Uterus (tissue), 4 donors: ENCODE measurements around the gene DCUN1D2. TPM values are rescaled to one million over a fixed set of nuclear protein-coding genes. Genes with fewer than 3 reads are reported as not detected.

Source experiments
- DNase-seq, 2 donors: peaks; one replicate each; pipeline ENCODE4 v3.0.0-alpha.2; 2019 to 2020
- H3K27ac ChIP-seq, 2 donors: fragments of 200-600 bp; sonication (generic); 1 replicate in 1 of 2; 2 replicates in 1 of 2; pipeline ENCODE4 v1.5.1; 2016 to 2018
- H3K27me3 ChIP-seq, 2 donors: fragments of 200-600 bp; sonication (generic); one replicate each; pipeline ENCODE4 v1.5.1; 2018 to 2019; ENCODE audit warnings: control low read depth in 1 of 2
- H3K36me3 ChIP-seq, 2 donors: fragments of 200-600 bp; sonication (generic); one replicate each; pipeline ENCODE4 v1.5.1; 2019; ENCODE audit warnings: control low read depth in 1 of 2
- H3K4me1 ChIP-seq, 2 donors: fragments of 200-600 bp; sonication (generic); one replicate each; pipeline ENCODE4 v1.5.1; 2018 to 2019; ENCODE audit warnings: control low read depth in 1 of 2
- H3K4me3 ChIP-seq, 2 donors: fragments of 200-600 bp; sonication (generic); 1 replicate in 1 of 2; 2 replicates in 1 of 2; pipeline ENCODE4 v1.5.1; 2018 to 2019; ENCODE audit warnings: mild to moderate bottlenecking in 1 of 2
- H3K9me3 ChIP-seq, 2 donors: fragments of 200-600 bp; sonication (generic); one replicate each; pipeline ENCODE4 v1.5.1; 2019; ENCODE audit warnings: control low read depth in 1 of 2
- POLR2A ChIP-seq, 2 donors: fragments of 450-650 bp; IDR thresholded peaks; one replicate each; pipeline ENCODE4 v1.6.1; 2016; ENCODE audit warnings: antibody characterized with exemption in 2 of 2, mild to moderate bottlenecking in 1 of 2, moderate library complexity in 1 of 2
- intact Hi-C: fragments of 100-400 bp; cut with DNase I; formaldehyde crosslinking; loops from one replicate; pipeline ENCODE4 v1.15.1; 2023; ENCODE audit warnings: low total_unique reads
- total RNA-seq, 4 donors: library from RNA; depleted of rRNA in 3 of 4; stranded (reverse); fragments of >200 nt in 3 of 4; gene quantifications; one replicate each; pipeline versions ENCODE4 v1.1.0 to v1.2.4, GENCODE V29; 2014 to 2023
- TF ChIP-seq, protein P1 (sequence below), 4 experiments: fragments of 200-600 bp in 2 of 4; fragments of 450-650 bp in 2 of 4; sonication (generic) in 2 of 4; IDR thresholded peaks; one replicate each; pipeline ENCODE4 v1.5.1; 2016 to 2019; ENCODE audit warnings: antibody characterized with exemption in 4 of 4, mild to moderate bottlenecking in 2 of 4, moderate library complexity in 1 of 4
- donor health status: DM: yes; HTN: yes; CAD: no.

Gene DCUN1D2
- total RNA-seq, 4 donors from 2014 or later, result 7.7 to 68.2 (median 29.3) TPM

- H3K9me3 ChIP-seq, result no peaks in the 10 kb centered on the region
- no peaks in the 10 kb centered on the region for H3K27me3 ChIP-seq
- H3K27ac ChIP-seq, result no peak overlapping the region
- no peaks in the 10 kb centered on the region for H3K36me3 ChIP-seq
- no peak for DNase-seq
- H3K4me3 ChIP-seq, result no peak overlapping the region
- intact Hi-C loops, result no loop called here
- no peak for TF ChIP-seq POLR2A (IDR thresholded peaks at IDR 0.05)
- H3K4me1 ChIP-seq, result no peaks in the 10 kb centered on the region
Measured at GRCh38 chr13:113519556-113519955, 29.0 kb upstream of the DCUN1D2 start.

- intact Hi-C loops, result no loop called here
- Histone ChIP-seq H3K4me1 (no peaks in the 10 kb centered on the region), H3K27ac (no peak overlapping the region), H3K4me3 (no peak overlapping the region), H3K36me3 (no peaks in the 10 kb centered on the region), H3K27me3 (no peaks in the 10 kb centered on the region), H3K9me3 (no peaks in the 10 kb centered on the region)
- no peak for DNase-seq
- no peak for TF ChIP-seq POLR2A (IDR thresholded peaks at IDR 0.05)
- TF ChIP-seq, protein P1, sequence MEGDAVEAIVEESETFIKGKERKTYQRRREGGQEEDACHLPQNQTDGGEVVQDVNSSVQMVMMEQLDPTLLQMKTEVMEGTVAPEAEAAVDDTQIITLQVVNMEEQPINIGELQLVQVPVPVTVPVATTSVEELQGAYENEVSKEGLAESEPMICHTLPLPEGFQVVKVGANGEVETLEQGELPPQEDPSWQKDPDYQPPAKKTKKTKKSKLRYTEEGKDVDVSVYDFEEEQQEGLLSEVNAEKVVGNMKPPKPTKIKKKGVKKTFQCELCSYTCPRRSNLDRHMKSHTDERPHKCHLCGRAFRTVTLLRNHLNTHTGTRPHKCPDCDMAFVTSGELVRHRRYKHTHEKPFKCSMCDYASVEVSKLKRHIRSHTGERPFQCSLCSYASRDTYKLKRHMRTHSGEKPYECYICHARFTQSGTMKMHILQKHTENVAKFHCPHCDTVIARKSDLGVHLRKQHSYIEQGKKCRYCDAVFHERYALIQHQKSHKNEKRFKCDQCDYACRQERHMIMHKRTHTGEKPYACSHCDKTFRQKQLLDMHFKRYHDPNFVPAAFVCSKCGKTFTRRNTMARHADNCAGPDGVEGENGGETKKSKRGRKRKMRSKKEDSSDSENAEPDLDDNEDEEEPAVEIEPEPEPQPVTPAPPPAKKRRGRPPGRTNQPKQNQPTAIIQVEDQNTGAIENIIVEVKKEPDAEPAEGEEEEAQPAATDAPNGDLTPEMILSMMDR (IDR thresholded peaks at IDR 0.05), result no peak
Measured at GRCh38 chr13:113518076-113518803, 27.7 kb upstream of the DCUN1D2 start.

- no peak for DNase-seq
- Histone ChIP-seq H3K27ac (no peak overlapping the region), H3K4me1 (no peaks in the 10 kb centered on the region), H3K9me3 (no peaks in the 10 kb centered on the region), H3K4me3 (no peak overlapping the region), H3K27me3 (no peaks in the 10 kb centered on the region), H3K36me3 (no peaks in the 10 kb centered on the region)
- no peak for TF ChIP-seq POLR2A (IDR thresholded peaks at IDR 0.05)
- TF ChIP-seq, protein P1 (IDR thresholded peaks at IDR 0.05), result no peak
- intact Hi-C loops, result no loop called here
Measured at GRCh38 chr13:113514847-113515246, 24.3 kb upstream of the DCUN1D2 start.

DNA sequence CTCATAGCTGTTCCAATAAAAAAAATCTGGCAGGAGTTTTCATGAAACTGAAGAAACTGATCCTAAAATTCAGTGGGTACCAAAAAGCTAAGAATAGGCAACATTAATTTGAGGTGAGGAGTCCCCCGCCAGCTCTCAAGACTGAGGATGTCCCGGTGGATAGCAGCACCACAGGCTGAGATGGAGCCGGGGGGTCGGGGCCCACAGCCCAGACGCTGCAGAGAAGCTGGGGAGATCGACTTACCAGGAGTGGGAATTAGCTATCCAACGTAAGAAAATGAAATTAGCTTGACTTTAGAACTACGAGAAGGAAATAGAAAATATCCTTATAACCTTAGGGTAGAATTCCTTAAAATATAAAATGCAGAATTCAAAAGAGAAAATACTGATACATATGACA is 23.2 kb upstream of the DCUN1D2 start:
- Histone ChIP-seq H3K27me3 (no peaks in the 10 kb centered on the region), H3K36me3 (no peaks in the 10 kb centered on the region), H3K4me3 (no peak overlapping the region), H3K9me3 (no peaks in the 10 kb centered on the region), H3K4me1 (no peaks in the 10 kb centered on the region), H3K27ac (no peak overlapping the region)
- TF ChIP-seq, protein P1 (IDR thresholded peaks at IDR 0.05), result no peak
- no peak for TF ChIP-seq POLR2A (IDR thresholded peaks at IDR 0.05)
- DNase-seq, result no peak
- intact Hi-C loops, result no loop called here

DNA sequence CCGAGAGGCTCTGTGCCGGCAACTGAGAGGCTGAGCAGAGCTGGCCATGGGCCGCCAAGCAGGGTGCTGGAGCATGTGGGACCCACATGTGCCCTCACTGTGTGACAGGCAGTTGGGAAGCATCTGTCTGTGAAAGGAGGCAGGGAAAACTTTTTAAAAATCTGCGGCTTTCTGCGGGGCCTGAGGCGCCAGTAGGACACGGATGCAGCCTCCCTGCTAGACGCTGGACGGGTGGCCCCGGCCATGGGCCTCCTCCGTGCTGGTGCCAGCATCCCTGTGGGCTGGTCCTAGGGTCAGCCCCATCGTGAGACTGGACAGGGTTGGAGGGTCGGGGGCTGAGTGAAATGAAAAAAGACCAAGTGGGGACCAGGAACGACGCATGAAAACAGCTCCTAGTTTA is 20.9 kb upstream of the DCUN1D2 start:
- Histone ChIP-seq H3K27me3 (no peaks in the 10 kb centered on the region), H3K36me3 (no peaks in the 10 kb centered on the region), H3K4me1 (no peaks in the 10 kb centered on the region), H3K9me3 (no peaks in the 10 kb centered on the region), H3K4me3 (no peak overlapping the region), H3K27ac (no peak overlapping the region)
- TF ChIP-seq, protein P1 (IDR thresholded peaks at IDR 0.05), result no peak
- no peak for TF ChIP-seq POLR2A (IDR thresholded peaks at IDR 0.05)
- intact Hi-C loops, result no loop called here
- no peak for DNase-seq
